ENCODE results near the gene TAF6. TPM values are rescaled to one million over a fixed set of nuclear protein-coding genes. Genes with fewer than 3 reads are reported as not detected.
"Not testable (repeated sequence)": the region's sequence is repeated elsewhere in the genome, so short reads cannot be mapped to it uniquely, and the experiment has no call there.

Gene TAF6
- polyA plus RNA-seq, 2 of the 4 experiments (the other 2 are of a cell fraction), result 36.2 to 57.0 TPM

DNA sequence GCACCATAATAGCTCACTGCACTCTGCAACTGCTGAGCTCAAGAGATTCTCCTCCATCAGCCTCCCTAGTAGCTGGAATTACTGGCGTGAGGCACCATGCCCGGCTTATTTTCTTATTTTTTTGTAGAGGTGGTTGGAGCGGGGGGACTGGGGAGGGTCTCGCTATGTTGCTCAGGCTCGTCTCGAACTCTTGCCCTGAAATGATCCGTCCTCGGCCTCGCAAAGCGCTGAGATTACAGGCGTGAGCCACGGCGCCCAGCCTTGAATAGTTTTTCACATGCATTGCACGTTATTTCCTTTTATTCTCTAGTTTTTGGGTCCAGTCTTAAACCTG lies 29.0 kb upstream of the TAF6 start:
- WGBS (ENCODE audit: missing lambda C conversion rate), result 7% methylated on average over 14 of the region's 14 CpGs
- no peak for FAIRE-seq

DNA sequence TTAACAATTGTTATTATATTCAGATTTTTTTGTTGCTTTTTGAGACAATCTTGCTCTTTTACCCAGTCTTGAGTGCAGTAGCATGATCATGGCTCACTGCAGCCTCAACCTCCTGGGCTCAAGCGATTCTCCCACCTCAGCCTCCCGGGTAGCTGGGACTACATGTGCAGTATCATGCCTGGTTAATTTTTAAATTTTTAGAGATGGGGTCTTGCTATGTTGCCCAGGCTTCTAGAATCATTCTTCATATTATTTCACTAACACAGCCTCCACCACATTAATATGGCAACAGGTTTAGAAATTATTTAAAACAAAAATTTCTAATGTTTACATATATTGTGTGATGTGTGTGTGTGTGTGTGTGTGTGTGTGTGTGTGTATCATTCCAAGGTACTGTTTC lies 28.1 kb upstream of the TAF6 start:
- no peak for FAIRE-seq
- 91% methylated on average over 2 of the region's 2 CpGs for WGBS (ENCODE audit: missing lambda C conversion rate)
- H3K4me2 ChIP-seq, result no peak overlapping the region
- CTCF ChIA-PET, result interaction anchor here (1.4 to 23.1 kb wide), 3 partner anchors 12 to 91 kb away, joined by 3 to 245 read pairs (median 3); no protein-coding TSS in a partner anchor
- H3K4me1 ChIP-seq, result peaks cover 9% of the 10 kb centered on the region; the same call in 1 of the 3 replicates
- no peaks in the 10 kb centered on the region for H3K9me3 ChIP-seq
- no peak for DNase-seq (ENCODE audit: low read depth in 1 of 2, low spot score in 1 of 2)
- TF ChIP-seq POLR2AphosphoS2 (conservative IDR thresholded peaks at IDR 0.05; ENCODE audit: low read length), result no peak
- TF ChIP-seq CHD4 (IDR thresholded peaks at IDR 0.05; ENCODE audit: borderline replicate concordance), result no peak
- TF ChIP-seq RCOR1 (IDR thresholded peaks at IDR 0.05; ENCODE audit: low read depth, low read length), result no peak
- TF ChIP-seq, protein P1, sequence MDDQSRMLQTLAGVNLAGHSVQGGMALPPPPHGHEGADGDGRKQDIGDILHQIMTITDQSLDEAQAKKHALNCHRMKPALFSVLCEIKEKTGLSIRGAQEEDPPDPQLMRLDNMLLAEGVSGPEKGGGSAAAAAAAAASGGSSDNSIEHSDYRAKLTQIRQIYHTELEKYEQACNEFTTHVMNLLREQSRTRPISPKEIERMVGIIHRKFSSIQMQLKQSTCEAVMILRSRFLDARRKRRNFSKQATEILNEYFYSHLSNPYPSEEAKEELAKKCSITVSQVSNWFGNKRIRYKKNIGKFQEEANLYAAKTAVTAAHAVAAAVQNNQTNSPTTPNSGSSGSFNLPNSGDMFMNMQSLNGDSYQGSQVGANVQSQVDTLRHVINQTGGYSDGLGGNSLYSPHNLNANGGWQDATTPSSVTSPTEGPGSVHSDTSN (IDR thresholded peaks at IDR 0.05), result no peak
- TF ChIP-seq CEBPB (IDR thresholded peaks at IDR 0.05), result no peak
- TF ChIP-seq, protein P2, sequence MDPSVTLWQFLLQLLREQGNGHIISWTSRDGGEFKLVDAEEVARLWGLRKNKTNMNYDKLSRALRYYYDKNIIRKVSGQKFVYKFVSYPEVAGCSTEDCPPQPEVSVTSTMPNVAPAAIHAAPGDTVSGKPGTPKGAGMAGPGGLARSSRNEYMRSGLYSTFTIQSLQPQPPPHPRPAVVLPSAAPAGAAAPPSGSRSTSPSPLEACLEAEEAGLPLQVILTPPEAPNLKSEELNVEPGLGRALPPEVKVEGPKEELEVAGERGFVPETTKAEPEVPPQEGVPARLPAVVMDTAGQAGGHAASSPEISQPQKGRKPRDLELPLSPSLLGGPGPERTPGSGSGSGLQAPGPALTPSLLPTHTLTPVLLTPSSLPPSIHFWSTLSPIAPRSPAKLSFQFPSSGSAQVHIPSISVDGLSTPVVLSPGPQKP (IDR thresholded peaks at IDR 0.05; ENCODE audit: low read depth, low read length), result no peak
- TF ChIP-seq RNF2 (IDR thresholded peaks at IDR 0.05; ENCODE audit: borderline replicate concordance, low read depth), result no peak
- TF ChIP-seq TP53 (CRISPR knock-in tag; IDR thresholded peaks at IDR 0.05), result no peak
- no peak for ATAC-seq
- no peak overlapping the region for H3K27ac ChIP-seq
- H3K4me3 ChIP-seq, result no peak overlapping the region
- POLR2A ChIA-PET, result interaction anchor here (3.1 kb wide), 1 partner anchor 14 kb away, joined by 16 read pairs; no protein-coding TSS in a partner anchor

More for the DNA sequence above, 29.0 kb upstream of the TAF6 start:
- ATAC-seq, result peak in 1 of 2 experiments; percentile 7; a peak in 1 of 6 replicates
- Histone ChIP-seq H3K9me3 (no peaks in the 10 kb centered on the region), H3K4me2 (peak overlapping the region; percentile 77), H3K4me1 (peaks cover 9% of the 10 kb centered on the region; the same call in 2 of the 3 replicates), H3K4me3 (peak overlapping the region; percentile 38), H3K27ac (peak overlapping the region; percentile 78 to 88)
- ChIA-PET POLR2A (interaction anchor here (0.6 to 3.1 kb wide), 13 partner anchors 9 to 229 kb away, joined by 3 to 16 read pairs (median 6); partner anchors contain the start of genes AP4M1, GPC2, MBLAC1 and MCM7), CTCF (interaction anchor here (23.1 kb wide), 1 partner anchor 14 kb away, joined by 245 read pairs; no protein-coding TSS in a partner anchor)
- no peak for DNase-seq (ENCODE audit: low read depth in 1 of 2, low spot score in 1 of 2)
- TF ChIP-seq, protein P3, sequence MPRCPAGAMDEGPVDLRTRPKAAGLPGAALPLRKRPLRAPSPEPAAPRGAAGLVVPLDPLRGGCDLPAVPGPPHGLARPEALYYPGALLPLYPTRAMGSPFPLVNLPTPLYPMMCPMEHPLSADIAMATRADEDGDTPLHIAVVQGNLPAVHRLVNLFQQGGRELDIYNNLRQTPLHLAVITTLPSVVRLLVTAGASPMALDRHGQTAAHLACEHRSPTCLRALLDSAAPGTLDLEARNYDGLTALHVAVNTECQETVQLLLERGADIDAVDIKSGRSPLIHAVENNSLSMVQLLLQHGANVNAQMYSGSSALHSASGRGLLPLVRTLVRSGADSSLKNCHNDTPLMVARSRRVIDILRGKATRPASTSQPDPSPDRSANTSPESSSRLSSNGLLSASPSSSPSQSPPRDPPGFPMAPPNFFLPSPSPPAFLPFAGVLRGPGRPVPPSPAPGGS (IDR thresholded peaks at IDR 0.05), result no peak
- peak; percentile 36; the same call in 1 of the 2 replicates for TF ChIP-seq CHD4 (IDR thresholded peaks at IDR 0.05; ENCODE audit: borderline replicate concordance)
- no peak for TF ChIP-seq CBX8 (IDR thresholded peaks at IDR 0.05)
- TF ChIP-seq ZFP36 (IDR thresholded peaks at IDR 0.05; ENCODE audit: borderline replicate concordance, partially characterized antibody), result no peak
- TF ChIP-seq ZSCAN20 (CRISPR knock-in tag; IDR thresholded peaks at IDR 0.05), result no peak
- peak; percentile 23; the same call in 1 of the 2 replicates for TF ChIP-seq EHF (CRISPR knock-in tag; IDR thresholded peaks at IDR 0.05)
- TF ChIP-seq NPAS2 (CRISPR knock-in tag; IDR thresholded peaks at IDR 0.05; ENCODE audit: borderline replicate concordance), result no peak
- no peak for TF ChIP-seq BHLHE40 (IDR thresholded peaks at IDR 0.05; ENCODE audit: low read depth, low read length)
- TF ChIP-seq RNF2 (IDR thresholded peaks at IDR 0.05; ENCODE audit: borderline replicate concordance, low read depth), result no peak
- no peak for TF ChIP-seq JUNB (IDR thresholded peaks at IDR 0.05)

DNA sequence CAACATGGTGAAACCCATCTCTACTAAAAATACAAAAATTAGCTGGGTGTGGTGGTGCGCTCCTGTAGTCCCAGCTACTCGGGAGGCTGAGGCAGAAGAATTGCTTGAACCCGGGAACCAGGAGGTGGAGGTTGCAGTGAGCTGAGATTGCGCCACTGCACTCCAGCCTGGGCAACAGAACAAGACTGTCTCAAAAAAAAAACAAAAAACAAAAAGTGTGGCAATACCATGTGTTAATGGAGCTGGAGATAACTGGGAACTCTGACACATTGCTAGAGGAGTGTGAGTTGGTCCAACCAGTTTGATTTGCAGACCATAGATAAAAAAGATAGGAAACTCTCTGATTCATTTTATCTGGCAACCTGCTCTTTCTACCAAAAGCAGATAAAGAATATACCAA lies 27.2 kb upstream of the TAF6 start:
- not testable (repeated sequence) for H3K4me3 ChIP-seq; H3K9me3 ChIP-seq; DNase-seq (ENCODE audit: low read depth in 1 of 2, low spot score in 1 of 2); H3K4me1 ChIP-seq; H3K27ac ChIP-seq; H3K4me2 ChIP-seq; ATAC-seq; FAIRE-seq
- 86% methylated on average over 4 of the region's 4 CpGs for WGBS (ENCODE audit: missing lambda C conversion rate)
- CTCF ChIA-PET, result interaction anchor here (0.6 to 23.1 kb wide), 4 partner anchors 12 to 92 kb away, joined by 3 to 245 read pairs (median 3); no protein-coding TSS in a partner anchor
- POLR2A ChIA-PET, result interaction anchor here (0.6 kb wide), 1 partner anchor 1745 kb away, joined by 3 read pairs; no protein-coding TSS in a partner anchor
